KOPT-K1 (cell line): ENCODE data around the gene GFOD2.
A peak's percentile ranks its signal among the peaks of the same experiment; 100 is the strongest.

Experiments
- H3K27ac ChIP-seq: fragments of 200-600 bp; sonication (generic); 2 replicates; pipeline ENCODE4 v1.5.1; 2016; ENCODE audit warnings: antibody characterized with exemption, mild to moderate bottlenecking, low read depth, low read length; ENCODE audit not compliant: poor library complexity, severe bottlenecking
- H3K36me3 ChIP-seq: fragments of 200-600 bp; sonication (generic); 2 replicates; pipeline ENCODE4 v1.5.1; 2017; ENCODE audit warnings: antibody characterized with exemption, mild to moderate bottlenecking, low read length, moderate library complexity; ENCODE audit not compliant: insufficient read depth
- H3K9me3 ChIP-seq: fragments of 200-600 bp; sonication (generic); 2 replicates; pipeline ENCODE4 v1.5.1; 2017; ENCODE audit warnings: antibody characterized with exemption, low read length, mild to moderate bottlenecking; ENCODE audit not compliant: insufficient read depth, poor library complexity, severe bottlenecking

GFOD2 gene

GRCh38 chr16:67665598-67665997 is 53.5 kb downstream of the GFOD2 start:
- Histone ChIP-seq H3K9me3 (no peaks in the 10 kb centered on the region), H3K36me3 (0 out of 2 replicates have a peak, but pooled peaks cover 6% of the 10 kb centered on the region), H3K27ac (no peak overlapping the region)

DNA sequence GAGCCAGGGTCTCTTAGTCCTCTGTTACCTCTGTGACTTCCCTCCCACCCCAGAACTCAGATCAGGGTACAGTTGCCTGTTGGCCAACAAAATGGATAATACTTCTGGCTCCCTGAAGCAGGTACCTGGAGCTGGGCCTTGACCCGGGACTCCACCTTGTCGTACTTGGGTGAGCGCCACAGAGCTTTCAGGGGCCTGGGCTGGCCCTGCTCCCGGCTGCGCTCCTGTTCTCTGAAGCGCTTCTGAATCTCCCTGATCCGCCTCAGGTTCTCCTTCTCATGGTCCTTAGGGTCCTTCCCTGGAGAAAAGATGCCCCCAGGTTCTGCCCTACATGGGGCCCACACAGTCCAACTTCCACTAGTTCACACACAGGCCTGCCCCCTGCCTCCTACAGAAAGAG is 54.2 kb downstream of the GFOD2 start:
- H3K27ac ChIP-seq: no peak overlapping the region
- 0 out of 2 replicates have a peak, but pooled peaks cover 6% of the 10 kb centered on the region for H3K36me3 ChIP-seq
- no peaks in the 10 kb centered on the region for H3K9me3 ChIP-seq

GRCh38 chr16:67664258-67664657 is 54.9 kb downstream of the GFOD2 start:
- Histone ChIP-seq H3K27ac (no peak overlapping the region), H3K36me3 (0 out of 2 replicates have a peak, but pooled peaks cover 6% of the 10 kb centered on the region), H3K9me3 (no peaks in the 10 kb centered on the region)

DNA sequence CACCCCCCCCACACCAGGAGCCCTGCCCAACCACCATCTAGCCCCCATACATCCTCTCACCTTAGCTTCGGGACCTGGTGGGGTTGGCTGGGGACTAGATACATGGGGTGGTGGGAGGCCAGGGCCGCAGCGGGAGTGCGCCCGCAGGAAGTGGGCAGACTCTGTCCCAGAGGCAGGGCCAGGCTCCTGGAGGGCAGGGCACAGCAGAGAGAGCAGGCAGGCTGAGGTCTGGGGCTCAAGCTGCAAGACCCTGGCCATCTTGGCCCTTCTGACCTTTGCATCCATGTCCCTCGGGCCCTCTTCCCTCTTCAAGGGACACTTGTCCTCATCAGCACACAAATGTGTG is 55.3 kb downstream of the GFOD2 start:
- Histone ChIP-seq H3K27ac (no peak overlapping the region), H3K36me3 (peaks cover 9% of the 10 kb centered on the region), H3K9me3 (no peaks in the 10 kb centered on the region)

DNA sequence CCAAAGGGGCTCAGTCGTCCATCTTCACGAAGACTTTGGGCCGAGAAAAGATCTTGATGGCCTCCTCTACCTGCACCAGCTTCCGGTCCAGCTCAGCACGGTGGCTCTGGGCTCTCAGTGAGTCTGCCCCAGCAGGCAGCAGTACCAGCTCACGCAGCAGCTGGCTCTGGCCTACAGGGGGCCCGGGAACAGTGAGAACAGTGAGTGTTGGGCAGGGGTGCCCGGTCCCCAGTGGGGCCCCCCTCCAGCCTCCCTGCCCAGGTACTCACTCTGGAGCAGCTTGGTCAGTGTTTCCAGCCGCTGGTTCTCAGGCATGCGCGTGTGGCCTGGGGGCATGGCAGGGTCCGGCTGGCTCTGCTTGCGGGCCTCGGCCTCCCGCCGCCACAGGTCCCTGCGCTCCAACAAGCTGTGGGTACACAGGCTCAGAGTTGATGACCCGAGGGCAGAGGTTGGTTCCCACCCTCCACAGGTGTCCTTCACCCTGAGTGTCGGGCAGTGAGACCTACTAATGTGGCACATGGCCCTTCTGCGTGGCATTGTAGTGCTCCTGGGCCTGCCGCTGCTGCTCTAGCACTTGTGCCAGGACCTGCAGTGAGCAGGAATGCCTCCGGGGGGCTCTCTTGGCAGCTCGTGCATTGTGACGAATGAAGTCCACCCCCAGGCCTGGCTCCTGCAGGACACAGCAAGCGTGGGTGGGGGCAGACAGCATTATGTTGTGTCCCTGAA is 55.8 kb downstream of the GFOD2 start:
- H3K9me3 ChIP-seq: no peaks in the 10 kb centered on the region

GRCh38 chr16:67662653-67663010 is 56.5 kb downstream of the GFOD2 start:
- peaks cover 21% of the 10 kb centered on the region for H3K36me3 ChIP-seq
- H3K27ac ChIP-seq: no peak overlapping the region
- H3K9me3 ChIP-seq: no peaks in the 10 kb centered on the region

More for the DNA sequence above, 55.8 kb downstream of the GFOD2 start:
- Histone ChIP-seq H3K36me3 (peaks cover 15% of the 10 kb centered on the region), H3K27ac (no peak overlapping the region)

DNA sequence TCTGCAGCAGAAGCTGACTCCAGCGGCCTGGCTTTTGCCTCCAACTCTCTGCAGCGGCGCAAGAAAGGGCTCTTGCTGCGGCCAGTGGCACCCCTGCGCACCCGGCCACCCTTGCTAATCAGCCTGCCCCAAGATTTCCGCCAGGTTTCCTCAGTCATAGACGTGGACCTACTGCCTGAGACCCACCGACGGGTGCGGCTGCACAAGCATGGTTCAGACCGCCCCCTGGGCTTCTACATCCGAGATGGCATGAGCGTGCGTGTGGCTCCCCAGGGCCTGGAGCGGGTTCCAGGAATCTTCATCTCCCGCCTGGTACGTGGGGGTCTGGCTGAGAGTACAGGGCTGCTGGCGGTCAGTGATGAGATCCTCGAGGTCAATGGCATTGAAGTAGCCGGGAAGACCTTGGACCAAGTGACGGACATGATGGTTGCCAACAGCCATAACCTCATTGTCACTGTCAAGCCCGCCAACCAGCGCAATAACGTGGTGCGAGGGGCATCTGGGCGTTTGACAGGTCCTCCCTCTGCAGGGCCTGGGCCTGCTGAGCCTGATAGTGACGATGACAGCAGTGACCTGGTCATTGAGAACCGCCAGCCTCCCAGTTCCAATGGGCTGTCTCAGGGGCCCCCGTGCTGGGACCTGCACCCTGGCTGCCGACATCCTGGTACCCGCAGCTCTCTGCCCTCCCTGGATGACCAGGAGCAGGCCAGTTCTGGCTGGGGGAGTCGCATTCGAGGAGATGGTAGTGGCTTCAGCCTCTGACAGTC is 57.0 kb downstream of the GFOD2 start:
- no peaks in the 10 kb centered on the region for H3K9me3 ChIP-seq
- H3K36me3 ChIP-seq: peaks cover 27% of the 10 kb centered on the region
- H3K27ac ChIP-seq: no peak overlapping the region

DNA sequence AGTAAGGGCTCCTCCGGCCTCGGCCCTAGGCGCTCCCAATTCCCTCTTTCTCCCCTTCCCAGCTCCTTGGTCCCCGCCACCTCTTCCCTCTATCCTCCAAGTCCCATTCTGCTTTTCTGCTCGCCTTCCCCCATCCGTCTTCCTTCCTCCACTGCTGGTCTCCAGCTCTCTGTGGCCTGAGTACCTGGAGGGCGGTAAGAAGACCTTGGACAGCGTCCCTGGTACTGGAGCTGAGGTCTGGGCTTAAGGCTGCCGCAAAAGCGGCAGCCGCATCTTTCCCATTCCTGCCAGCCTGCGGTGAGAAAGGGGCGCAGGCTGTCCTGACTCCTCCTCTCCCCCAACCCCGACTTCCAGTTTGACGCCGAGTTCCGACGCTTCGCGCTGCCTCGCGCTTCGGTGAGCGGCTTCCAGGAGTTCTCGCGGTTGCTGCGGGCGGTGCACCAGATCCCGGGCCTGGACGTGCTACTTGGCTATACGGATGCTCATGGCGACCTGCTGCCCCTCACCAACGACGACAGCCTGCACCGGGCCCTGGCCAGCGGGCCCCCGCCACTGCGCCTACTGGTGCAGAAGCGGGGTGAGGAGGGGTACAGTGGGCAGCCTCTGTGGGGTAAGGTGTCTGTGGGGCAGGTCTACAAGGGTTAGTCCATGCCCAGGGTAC is 57.9 kb downstream of the GFOD2 start:
- H3K9me3 ChIP-seq: no peaks in the 10 kb centered on the region
- H3K36me3 ChIP-seq: peaks cover 35% of the 10 kb centered on the region
- H3K27ac ChIP-seq: peak overlapping the region; percentile 74

- H3K27ac ChIP-seq: peak within 1 kb of the TSS; percentile 74
- no peaks in the 10 kb centered on the region for H3K9me3 ChIP-seq
- H3K36me3 ChIP-seq: peaks cover 42% of the 10 kb centered on the region
Observed at GRCh38 chr16:67660564-67661028, 58.5 kb downstream of the GFOD2 start, which contains the start of gene PARD6A. Gene PARD6A (plus strand): TSS chr16:67660960. CDS start chr16:67661039, 79 bp downstream.

- peak within 1 kb of the TSS; percentile 74 for H3K27ac ChIP-seq
- peaks cover 49% of the 10 kb centered on the region for H3K36me3 ChIP-seq
- no peaks in the 10 kb centered on the region for H3K9me3 ChIP-seq
Observed at GRCh38 chr16:67659675-67660563, 59.2 kb downstream of the GFOD2 start, which contains the start of gene ACD. Gene ACD (minus strand): TSS chr16:67660260. CDS start chr16:67660220, 40 bp downstream.

DNA sequence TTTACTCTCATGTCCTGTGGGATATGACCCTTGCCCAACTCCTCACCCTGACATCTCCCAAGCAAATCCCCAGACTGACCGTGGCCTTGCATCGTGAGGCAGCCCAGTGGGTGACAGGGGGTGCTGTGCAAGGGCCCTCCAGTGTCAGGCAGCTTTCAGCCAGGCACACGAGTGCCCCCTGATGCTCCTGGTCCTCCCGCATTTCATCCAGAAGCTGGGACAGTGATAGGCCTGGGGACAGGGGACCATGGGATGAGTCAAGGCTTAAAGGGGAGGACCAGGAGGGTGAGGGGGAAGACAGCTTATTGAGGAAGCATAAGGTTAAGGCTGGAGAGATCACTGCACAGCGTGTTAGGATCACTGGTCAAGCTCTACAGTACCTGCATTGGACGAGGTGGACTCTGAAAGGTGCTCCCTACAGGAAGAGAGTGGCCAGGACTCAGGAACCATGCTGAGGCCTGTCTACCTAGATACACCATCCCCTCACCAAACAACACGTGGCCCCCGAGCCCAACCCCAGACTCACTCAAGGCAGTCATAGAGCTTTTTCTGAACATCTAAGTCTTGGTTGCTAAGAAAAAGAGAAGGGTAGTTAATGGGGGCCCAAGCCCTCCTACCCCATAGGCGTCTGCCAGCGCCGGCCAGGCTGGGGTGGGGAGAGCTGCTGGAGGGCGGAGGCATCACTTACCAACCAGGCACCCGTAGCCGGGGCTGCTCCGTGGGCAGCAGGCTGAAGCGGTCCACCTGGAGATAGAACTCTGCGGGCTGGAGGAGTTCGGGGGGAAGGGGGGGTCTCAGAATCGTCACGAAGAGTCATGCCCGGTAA is 60.1 kb downstream of the GFOD2 start:
- Histone ChIP-seq H3K36me3 (peaks cover 57% of the 10 kb centered on the region), H3K27ac (peak overlapping the region; percentile 74)

GRCh38 chr16:67657751-67658518 is 61.2 kb downstream of the GFOD2 start:
- Histone ChIP-seq H3K9me3 (no peaks in the 10 kb centered on the region), H3K36me3 (peaks cover 66% of the 10 kb centered on the region), H3K27ac (no peak overlapping the region)

More for the DNA sequence above, 60.1 kb downstream of the GFOD2 start:
- H3K9me3 ChIP-seq: no peaks in the 10 kb centered on the region

DNA sequence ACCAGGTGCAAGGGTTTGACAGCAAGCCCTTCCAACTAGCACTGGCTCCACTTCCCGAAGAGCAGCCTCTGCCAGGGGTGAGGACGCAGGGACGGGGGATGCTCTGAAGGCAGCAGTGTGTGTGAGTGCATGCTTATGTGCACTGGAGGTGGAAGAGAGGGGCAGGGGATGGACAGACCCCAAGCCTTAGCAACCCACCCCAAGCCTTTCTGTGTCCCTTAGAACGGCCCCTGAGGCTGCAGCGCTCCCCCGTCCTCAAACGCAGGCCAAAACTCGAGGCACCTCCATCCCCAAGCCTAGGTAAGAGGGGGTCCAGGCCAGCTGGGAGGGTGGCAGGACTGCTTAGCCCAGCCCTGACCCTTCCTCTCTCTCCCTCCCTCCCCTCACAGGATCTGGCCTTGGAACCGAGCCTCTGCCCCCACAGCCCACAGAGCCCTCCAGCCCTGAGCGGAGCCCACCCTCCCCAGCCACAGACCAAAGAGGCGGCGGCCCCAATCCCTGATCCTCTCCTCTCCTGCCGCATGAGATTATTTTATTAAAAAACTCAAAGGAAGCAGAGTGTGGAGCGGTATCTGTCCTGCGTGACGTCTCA is 62.0 kb downstream of the GFOD2 start:
- H3K27ac ChIP-seq: no peak overlapping the region
- peaks cover 66% of the 10 kb centered on the region for H3K36me3 ChIP-seq
- no peaks in the 10 kb centered on the region for H3K9me3 ChIP-seq
